Measurements from ENCODE around the gene ITIH5. TPM values are rescaled to one million over a fixed set of nuclear protein-coding genes. Genes with fewer than 3 reads are reported as not detected.

ITIH5 gene
- total and polyA plus RNA-seq, 9 of the 15 experiments (the other 6 are each of a cell fraction or from before 2014, with no cell fraction given): 0.52 to 4.5 (median 2.6) TPM

DNA sequence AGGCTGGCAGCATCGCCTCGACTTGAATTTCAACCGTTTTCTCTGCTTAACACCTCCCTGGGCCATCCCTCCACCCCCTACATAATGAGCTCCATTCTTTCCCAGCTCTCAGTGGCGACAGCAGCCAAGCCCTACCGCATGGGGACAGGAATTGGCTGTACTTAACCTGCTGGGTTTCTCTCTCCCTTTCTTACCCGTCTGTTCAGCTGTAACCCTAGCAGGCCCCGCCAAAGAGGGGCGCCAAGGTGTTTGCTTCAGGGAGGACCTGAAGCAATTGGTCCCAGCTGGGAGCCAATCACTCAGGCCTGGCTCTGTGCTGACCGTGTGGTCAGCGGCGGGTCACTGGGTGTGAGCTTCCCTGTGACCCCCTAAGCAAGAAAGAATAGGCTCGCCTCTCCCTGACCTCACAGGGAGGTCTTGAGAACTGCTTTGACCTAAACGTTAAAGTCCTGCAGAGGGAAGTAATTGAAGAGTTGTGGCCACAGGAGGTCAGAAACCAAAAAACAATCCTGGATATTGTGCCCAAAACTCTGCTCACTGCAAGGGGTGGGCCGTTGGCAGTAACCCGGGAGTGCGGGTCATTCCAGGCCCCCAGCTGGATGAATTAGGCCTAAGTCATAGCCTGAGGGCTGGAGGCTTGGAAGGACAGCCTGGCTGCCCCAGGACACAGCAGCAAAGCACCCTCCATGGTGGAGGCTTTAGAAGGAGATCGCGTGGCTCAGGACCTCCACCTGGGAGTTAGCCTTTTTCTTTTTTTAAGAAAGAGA lies 114.6 kb downstream of the ITIH5 start:
- Histone ChIP-seq H3K9ac (ENCODE audit: insufficient read depth in 1 of 2, low read depth in 2 of 2, low read length in 2 of 2) (no peak overlapping the region), H3K79me2 (ENCODE audit: control insufficient read depth, insufficient read depth, low read length) (no peaks in the 10 kb centered on the region), H3K4me1 (replicated peaks in 1 of 2; ENCODE audit: control insufficient read depth in 2 of 2, insufficient read depth in 2 of 2, low read length in 2 of 2) (no peaks in the 10 kb centered on the region), H3K9me3 (replicated peaks; ENCODE audit: control insufficient read depth, insufficient read depth, low read depth, low read length) (no peaks in the 10 kb centered on the region), H3K9me1 (ENCODE audit: control insufficient read depth, insufficient read depth, low read length) (no peaks in the 10 kb centered on the region), H3K27ac (ENCODE audit: extremely low read depth, low read depth, low read length) (no peak overlapping the region), H3K4me3 (no peak overlapping the region), H3K4me2 (ENCODE audit: insufficient read depth, low read length) (no peak overlapping the region), H3K27me3 (ENCODE audit: control insufficient read depth in 2 of 2, insufficient read depth in 2 of 2, low read length in 2 of 2) (peaks cover 21 to 48% of the 10 kb centered on the region in 2 experiments), H3K36me3 (ENCODE audit: control insufficient read depth, insufficient read depth, low read length) (no peaks in the 10 kb centered on the region), H2AFZ (ENCODE audit: low read depth, low read length) (no peak overlapping the region), H4K20me1 (replicated peaks; ENCODE audit: control insufficient read depth, insufficient read depth, low read length) (no peaks in the 10 kb centered on the region; the same call in 1 of the 2 replicates)
- CTCF ChIA-PET (ENCODE audit: low intra/inter-chr PET ratio): no interaction called here
- in situ Hi-C loops (cut with MboI) (no loop called here), intact Hi-C loops (cut with micrococcal nuclease) (no loop called here)
- BruUV-seq (replicated peaks): no TSS peak
- no peak for DNase-seq (ENCODE audit: extremely low read depth in 1 of 4, low spot score in 3 of 4)
- POLR2A ChIA-PET: no interaction called here
- ATAC-seq: no peak
- whole genome bisulfite sequencing (ENCODE audit: insufficient coverage, low coverage, missing lambda C conversion rate): 1% methylated on average over 17 of the region's 18 CpGs
- FAIRE-seq: no peak
- TF ChIP-seq NR4A1 (CRISPR knock-in tag; IDR thresholded peaks at IDR 0.05) (no peak), NR4A1 (tag; IDR thresholded peaks at IDR 0.05) (no peak), EHMT2 (IDR thresholded peaks at IDR 0.05) (no peak)
- TF ChIP-seq, protein P1, sequence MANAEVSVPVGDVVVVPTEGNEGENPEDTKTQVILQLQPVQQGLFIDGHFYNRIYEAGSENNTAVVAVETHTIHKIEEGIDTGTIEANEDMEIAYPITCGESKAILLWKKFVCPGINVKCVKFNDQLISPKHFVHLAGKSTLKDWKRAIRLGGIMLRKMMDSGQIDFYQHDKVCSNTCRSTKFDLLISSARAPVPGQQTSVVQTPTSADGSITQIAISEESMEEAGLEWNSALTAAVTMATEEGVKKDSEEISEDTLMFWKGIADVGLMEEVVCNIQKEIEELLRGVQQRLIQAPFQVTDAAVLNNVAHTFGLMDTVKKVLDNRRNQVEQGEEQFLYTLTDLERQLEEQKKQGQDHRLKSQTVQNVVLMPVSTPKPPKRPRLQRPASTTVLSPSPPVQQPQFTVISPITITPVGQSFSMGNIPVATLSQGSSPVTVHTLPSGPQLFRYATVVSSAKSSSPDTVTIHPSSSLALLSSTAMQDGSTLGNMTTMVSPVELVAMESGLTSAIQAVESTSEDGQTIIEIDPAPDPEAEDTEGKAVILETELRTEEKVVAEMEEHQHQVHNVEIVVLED (CRISPR knock-in tag; IDR thresholded peaks at IDR 0.05): no peak
